Spleen (tissue), 7 donors: ENCODE results near the gene MICAL2.

Experiments used
- CTCF ChIP-seq, 11 experiments: fragments of 200-600 bp in 7 of 11; fragments of 450-650 bp in 4 of 11; sonication (generic) in 4 of 11; IDR thresholded peaks in 8 of 11; conservative IDR thresholded peaks in 3 of 11; 1 replicate in 7 of 11; 2 replicates in 4 of 11; pipeline versions ENCODE4 v1.4.0 to v1.8.0; 2016 to 2021; ENCODE audit warnings: antibody characterized with exemption in 11 of 11, inconsistent platforms in 4 of 11, mild to moderate bottlenecking in 1 of 11
- POLR2A ChIP-seq, 3 donors: fragments of 450-650 bp; IDR thresholded peaks; one replicate each; pipeline ENCODE4 v1.5.1; 2017; ENCODE audit warnings: antibody characterized with exemption in 3 of 3, mild to moderate bottlenecking in 1 of 3
- POLR2AphosphoS5 ChIP-seq, 3 donors: sonication (generic); formaldehyde crosslinking; IDR thresholded peaks; one replicate each; pipeline ENCODE4 v1.5.1; 2017; ENCODE audit warnings: antibody characterized with exemption in 3 of 3
- donor health status: DM: no; HTN: no; CAD: no; lungs with moderate emphysema.
- donor health status: DM: no; HTN: no; CAD: no.
- donor health status: DM: no; HTN: no; CAD: no.

GRCh38 chr11:12193515-12194336 lies 83.3 kb downstream of the MICAL2 start:
- no peak for TF ChIP-seq CTCF (IDR thresholded peaks at IDR 0.05 in 8 of 11, conservative IDR thresholded peaks at IDR 0.05 in 3 of 11)
- TF ChIP-seq POLR2A (IDR thresholded peaks at IDR 0.05): no peak
- no peak for TF ChIP-seq POLR2AphosphoS5 (IDR thresholded peaks at IDR 0.05)
